HG03103 (cell line): ENCODE measurements around the gene THBD.

ENCODE experiments used
- ATAC-seq: cut with Tn5 transposase; IDR thresholded peaks from one replicate; pipeline ENCODE4 v1.9.1; 2021; ENCODE audit warnings: low read depth; ENCODE audit not compliant: unreplicated experiment

The THBD gene

GRCh38 chr20:23017516-23017915 is 32.0 kb downstream of the THBD start:
- ATAC-seq = no peak

GRCh38 chr20:23013429-23013828 is 36.0 kb downstream of the THBD start:
- no peak for ATAC-seq

GRCh38 chr20:23011008-23011721 is 38.3 kb downstream of the THBD start:
- ATAC-seq = no peak

- no peak for ATAC-seq
Observed at GRCh38 chr20:23010096-23010495, 39.4 kb downstream of the THBD start.

- no peak for ATAC-seq
Observed at GRCh38 chr20:23009636-23010035, 39.8 kb downstream of the THBD start.

GRCh38 chr20:23008667-23009066 is 40.8 kb downstream of the THBD start:
- ATAC-seq = no peak

- ATAC-seq = no peak
Observed at GRCh38 chr20:23007886-23008655, 41.4 kb downstream of the THBD start.

GRCh38 chr20:23007462-23007861 is 42.0 kb downstream of the THBD start:
- no peak for ATAC-seq

- ATAC-seq = no peak
Observed at GRCh38 chr20:23005776-23006175, 43.7 kb downstream of the THBD start.

- no peak for ATAC-seq
Observed at GRCh38 chr20:23003881-23004460, 45.5 kb downstream of the THBD start.

- ATAC-seq = no peak
Observed at GRCh38 chr20:23003077-23003635, 46.3 kb downstream of the THBD start.

- ATAC-seq = no peak
Observed at GRCh38 chr20:23002276-23002675, 47.2 kb downstream of the THBD start.

GRCh38 chr20:23000232-23000947 is 49.1 kb downstream of the THBD start:
- ATAC-seq = no peak

- no peak for ATAC-seq
Observed at GRCh38 chr20:22999756-23000155, 49.7 kb downstream of the THBD start.

GRCh38 chr20:22998476-22998875 is 51.0 kb downstream of the THBD start:
- no peak for ATAC-seq

GRCh38 chr20:22995923-22996322 is 53.5 kb downstream of the THBD start:
- ATAC-seq = no peak
